ENCODE data around the gene DSE.

The DSE gene

DNA sequence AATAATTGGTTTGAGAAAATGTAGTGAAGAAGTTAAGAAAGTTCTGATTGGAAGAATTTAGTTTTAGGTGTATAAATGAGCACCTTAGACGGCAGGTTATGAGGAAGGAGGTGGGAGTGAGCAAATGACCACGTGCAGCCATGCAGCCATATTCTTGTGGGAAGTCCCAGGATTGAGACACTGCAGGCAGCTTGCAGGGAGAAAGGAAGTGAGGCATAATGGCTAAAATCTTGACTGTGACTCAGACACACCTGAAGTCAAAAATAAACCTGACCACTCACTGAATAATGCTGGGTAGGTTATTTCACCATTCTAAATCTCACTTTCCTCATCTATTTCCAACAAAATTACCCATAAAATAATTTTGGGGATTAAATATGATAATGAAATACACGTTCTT, 16.6 kb downstream of the DSE start:
- DNase-seq (ENCODE audit: low read depth in 2 of 2): no peak

DNA sequence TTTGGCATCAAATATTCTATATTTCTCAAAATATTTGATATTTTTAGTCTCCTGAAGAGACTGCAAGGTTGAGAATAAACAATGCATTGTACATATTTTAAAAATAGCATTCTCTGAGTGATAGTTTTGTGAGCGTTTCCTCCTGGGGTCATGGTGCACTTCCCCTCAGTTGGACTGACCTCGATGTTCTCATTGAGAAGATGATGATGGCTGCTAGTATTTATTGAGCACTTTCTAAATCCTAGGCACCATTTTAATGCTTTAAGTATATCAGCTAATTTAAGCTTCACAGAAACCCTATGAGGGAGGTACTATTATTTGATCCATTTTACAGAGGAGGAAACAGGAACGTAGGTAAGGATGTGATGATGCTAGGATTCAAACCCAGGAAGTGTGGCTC, 18.2 kb downstream of the DSE start:
- DNase-seq (ENCODE audit: low read depth in 2 of 2): no peak

DNA sequence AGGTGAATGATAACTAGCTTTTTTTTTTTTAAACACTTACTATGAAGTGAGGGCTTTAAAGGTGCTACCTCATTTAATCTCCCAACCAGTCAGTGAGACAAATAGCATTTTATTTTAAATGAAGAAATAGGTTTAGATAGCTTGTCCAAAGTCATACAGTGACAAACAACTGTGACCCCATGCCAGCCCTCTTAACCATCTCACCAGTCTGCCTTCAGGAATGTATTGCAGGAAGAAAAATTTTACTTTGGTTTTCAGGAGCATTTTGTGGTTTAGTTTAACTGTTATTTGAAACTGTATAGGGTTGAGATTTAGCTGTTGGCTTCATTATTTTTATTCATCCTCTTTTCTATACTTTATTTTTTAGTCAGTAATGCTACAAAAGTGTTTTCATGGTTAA, 18.6 kb downstream of the DSE start:
- DNase-seq (ENCODE audit: low read depth in 2 of 2): no peak

DNA sequence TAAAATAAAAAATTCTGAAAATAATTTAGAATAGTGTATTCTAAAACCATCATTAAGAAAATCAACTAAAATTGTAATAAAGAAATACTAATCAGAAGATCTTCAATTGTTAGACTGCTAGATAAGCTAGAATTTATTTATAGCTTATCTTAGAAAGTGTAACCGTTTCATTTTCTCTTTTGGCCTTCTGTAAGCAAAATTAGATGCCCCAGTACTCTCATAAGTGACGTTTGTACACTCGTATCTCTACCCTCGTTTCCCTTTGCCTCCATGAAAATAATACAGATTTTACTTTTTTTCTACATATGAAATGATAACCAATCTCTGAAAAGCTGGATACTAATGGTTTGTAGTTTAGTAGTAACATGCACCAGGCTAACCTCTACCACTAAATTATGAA, 19.8 kb downstream of the DSE start:
- DNase-seq (ENCODE audit: low read depth in 2 of 2): no peak

DNA sequence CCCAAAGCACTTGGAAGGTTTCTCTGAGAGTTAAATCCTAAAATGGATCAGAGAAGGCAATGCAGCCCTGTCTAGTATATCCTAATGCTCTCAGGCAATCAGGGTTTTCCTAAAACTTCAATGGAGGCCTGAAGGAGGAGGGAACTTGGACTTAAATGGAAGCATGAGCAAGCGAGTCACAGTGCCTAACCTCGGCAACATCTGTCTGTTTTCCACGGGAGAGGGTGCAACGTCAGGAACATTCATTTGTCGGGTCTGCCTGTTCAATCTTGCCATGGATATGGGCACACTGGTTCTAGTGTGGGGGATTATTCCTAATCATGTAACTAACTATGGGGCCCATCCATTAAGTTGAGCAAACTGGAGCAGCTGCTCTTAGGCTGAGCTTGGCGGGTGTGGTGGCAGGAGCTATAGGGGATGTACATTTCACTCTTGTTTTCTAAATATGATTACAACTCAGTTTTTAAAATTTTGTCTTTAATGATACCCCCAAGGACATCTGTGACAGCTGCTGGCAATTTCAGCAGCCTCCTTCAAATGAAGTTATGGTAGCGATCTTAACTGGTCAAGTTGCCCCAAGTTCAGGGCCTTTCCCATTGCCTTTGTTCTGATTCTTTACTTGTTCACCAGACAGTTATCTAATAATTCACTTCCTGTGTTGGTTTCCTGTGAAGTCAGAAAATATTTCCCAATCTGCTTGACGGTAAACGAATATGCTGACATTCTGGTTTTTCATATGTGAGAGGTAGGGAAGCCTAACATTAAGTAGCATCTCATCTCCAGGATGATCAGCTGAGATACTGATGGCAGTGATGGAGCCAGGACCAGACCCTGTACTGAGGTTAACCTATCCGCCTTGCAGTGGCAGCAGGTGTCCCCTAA, 21.6 kb downstream of the DSE start:
- no peak for DNase-seq (ENCODE audit: low read depth in 2 of 2)

DNA sequence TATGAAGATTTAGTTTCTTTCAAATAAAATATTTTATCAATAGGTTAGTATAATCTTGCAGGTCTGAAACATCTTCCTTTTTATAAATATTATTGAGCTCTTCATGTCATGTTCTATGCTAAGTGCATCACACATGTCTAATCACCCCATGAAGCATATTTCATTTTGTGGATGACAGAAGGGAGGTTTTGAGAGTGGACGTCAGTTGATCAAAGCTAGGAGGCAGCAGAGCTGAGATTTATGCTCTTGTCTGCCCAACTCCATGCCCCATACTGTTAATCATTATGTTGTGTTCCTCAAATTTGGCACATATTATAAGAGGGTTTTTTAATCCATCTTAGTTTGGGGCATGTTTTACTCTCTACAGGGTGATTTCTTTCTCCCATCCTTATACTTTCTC, 22.7 kb downstream of the DSE start:
- DNase-seq (ENCODE audit: low read depth in 2 of 2): no peak

DNA sequence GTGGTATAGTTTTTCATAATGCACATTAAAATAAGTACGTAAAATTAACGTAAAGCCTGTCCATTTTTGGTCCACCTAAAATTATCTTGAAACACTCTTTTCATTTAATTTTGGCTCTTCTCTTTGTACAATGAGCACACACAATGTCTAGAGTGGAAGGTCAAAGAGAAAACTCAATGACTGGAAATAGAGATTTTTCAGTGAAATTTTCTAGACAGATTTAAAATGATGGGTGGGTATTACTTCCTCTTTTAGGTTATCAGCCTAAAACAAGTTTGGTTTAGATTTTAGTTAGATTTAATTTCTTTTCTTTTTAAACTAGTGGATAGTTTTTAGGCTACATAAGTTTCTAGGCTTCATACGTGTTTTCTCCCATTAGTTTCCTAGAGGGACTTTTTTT, 24.9 kb downstream of the DSE start:
- DNase-seq (ENCODE audit: low read depth in 2 of 2): no peak

DNA sequence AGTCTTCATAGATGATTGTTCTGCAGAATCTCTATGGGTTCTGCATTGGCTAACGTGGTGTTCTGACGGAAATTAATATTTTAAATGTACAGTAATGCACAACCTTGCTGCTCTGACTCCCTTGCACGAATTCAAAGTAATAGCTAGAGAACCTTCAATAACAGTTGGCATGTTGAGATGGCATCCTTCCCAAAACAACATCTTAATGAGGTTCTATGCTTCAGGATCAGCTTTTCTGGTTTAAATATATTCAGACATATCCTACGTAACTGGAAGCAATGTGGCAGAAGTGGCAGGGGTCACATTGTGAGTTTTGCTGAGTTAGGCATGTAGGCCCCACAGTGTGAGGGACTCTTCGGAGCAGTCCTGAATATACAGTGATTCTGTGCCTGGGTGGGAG, 25.7 kb downstream of the DSE start:
- no peak for DNase-seq (ENCODE audit: low read depth in 2 of 2)

DNA sequence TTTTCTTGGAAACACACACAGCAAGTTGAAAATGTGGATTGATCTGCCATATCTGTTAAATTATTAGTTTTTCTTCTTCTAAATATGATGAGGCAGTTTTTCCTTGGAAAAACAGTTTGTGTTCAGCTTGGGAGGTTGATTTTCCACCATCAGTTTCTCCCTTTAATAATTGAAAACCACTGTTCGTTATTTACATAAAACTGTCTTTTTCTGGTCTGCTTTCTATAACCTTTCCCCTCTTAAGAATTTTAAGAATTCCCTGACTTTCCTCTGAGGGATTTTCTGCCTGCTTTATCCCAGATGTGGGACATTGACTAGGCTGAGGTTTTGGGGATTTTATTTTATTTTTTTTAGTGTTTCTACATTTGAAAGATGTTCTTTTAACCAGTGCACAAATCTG, 27.2 kb downstream of the DSE start:
- DNase-seq (ENCODE audit: low read depth in 2 of 2): no peak

DNA sequence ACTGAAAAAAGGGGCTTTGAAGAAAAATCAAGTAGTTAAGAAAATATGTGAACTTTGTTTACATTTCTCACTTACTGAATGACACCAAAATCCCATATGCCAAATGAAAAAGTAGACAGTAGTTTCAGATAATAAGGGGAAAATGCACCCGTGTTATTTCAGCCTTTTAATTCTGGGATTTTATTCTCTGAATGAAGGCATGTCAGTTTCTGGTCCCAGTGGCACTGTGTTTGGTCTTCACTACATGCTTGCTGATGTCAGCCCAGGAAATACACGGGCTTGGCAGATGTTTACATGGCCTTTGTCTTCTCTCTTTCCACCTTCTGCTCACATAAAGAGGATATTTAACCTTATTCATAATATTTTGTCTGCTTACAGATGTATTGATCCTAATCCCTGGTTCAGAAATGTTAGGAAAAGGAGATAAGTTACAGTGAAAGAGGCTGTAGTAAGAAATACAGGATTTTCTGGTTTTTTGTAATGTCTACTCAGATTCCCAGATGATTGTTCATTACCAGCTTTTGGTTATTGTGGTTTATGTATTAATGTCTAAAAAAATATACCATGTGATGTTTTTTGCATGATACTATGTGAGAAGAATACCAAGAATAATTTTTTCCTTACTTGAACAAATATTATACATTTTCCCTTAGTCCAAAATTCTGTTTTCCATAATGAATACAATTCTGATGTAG, 27.7 kb downstream of the DSE start:
- DNase-seq (ENCODE audit: low read depth in 2 of 2): no peak

DNA sequence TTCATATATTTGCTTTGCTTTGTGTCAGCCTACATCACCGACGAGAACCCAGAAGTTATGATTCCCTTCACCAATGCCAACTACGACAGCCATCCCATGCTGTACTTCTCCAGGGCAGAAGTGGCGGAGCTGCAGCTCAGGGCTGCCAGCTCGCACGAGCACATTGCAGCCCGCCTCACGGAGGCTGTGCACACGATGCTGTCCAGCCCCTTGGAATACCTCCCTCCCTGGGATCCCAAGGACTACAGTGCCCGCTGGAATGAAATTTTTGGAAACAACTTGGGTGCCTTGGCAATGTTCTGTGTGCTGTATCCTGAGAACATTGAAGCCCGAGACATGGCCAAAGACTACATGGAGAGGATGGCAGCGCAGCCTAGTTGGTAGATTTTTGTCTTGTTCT, 28.5 kb downstream of the DSE start:
- DNase-seq (ENCODE audit: low read depth in 2 of 2): no peak

DNA sequence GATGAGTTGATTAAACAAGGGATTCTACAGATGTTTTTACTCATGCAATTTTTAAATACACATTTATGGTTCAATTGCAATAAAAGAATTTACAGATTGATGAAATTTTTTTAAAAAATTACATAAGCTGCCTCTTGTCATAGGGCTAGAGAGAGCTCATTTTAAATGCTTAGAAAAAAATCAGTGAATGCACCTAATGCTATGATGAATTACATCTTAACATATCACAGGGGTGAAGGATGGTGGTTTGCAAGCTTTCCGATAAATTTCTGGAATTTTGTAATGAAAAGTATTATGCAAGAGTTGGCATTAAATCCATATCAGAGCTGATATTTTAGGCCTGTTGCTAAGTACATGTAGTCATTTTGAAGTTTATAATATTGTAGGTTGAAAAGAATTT, 29.6 kb downstream of the DSE start:
- no peak for DNase-seq (ENCODE audit: low read depth in 2 of 2)

DNA sequence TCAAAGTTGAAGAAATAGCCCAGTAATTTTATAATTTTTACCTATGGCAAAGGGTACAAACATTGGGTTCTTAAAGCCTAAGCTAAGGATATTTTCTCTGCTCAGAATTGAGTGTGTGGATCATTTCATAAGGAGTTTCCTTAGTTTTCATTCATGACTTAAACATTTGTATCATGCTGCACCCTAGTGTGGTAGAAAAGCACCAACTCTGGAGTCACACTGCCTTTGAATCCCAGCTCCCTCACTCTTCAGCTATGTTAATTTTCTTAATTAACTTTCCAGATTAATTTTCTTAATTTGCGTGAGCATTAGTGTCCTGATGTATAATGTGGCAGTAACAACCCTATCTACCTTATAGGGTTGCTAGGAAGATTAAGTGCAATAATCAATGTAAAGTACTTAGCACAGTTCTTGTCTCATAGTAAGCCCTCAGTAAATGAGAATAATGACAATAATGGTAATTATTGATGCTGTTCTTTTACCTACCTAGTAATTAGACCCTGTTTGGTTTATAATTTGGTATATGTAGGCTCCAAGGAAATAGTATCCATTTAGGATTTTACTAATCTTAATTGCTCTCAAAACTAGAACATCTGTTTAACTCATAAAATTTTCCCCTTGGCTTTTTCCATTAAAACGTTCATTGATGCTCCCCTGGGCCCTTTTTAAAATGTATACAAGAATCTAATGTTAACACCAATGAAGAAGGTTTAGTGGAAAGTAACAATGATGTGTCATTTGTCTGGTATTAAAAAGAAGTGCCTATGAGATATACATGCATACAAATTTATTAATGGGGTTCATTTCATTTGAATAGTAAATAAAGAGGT, 31.6 kb downstream of the DSE start:
- no peak for DNase-seq (ENCODE audit: low read depth in 2 of 2)

DNA sequence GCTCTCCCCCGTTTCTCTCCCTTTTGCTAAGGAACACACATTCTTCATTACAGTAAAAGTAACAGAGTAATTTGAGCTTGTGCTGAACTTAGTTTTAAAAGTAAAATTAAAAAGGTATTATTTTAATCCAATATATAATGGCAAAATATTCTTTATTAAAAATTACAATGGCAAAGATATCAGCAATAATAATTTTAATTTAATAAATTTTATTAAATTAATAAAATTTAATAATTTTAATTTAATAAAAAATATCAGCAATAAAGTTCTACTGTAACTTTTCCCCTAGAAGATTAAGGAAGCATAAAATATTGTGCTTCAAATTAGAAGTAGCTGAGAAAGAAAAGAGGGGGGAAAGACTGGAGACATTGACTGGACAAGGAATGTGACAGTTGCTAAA, 32.5 kb downstream of the DSE start:
- no peak for DNase-seq (ENCODE audit: low read depth in 2 of 2)

DNA sequence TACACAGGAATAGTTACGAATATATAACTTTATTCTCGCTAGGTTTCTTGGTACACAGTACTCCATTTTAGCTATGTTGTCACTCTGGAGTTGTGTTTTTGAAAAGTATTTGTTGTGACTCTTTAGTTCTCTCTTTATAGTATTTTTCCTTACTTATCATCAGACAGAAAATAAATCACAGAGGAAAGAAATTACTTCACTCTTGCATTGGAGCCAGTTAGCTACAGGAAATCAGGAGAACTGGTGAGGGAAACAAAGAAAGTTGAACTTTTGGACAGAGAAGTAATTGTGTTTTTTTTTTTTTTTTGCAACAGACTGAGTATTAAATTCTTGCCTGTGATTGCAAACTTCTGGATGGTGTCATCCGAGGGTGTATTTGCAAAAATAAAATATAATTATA, 33.9 kb downstream of the DSE start:
- DNase-seq (ENCODE audit: low read depth in 2 of 2): no peak

DNA sequence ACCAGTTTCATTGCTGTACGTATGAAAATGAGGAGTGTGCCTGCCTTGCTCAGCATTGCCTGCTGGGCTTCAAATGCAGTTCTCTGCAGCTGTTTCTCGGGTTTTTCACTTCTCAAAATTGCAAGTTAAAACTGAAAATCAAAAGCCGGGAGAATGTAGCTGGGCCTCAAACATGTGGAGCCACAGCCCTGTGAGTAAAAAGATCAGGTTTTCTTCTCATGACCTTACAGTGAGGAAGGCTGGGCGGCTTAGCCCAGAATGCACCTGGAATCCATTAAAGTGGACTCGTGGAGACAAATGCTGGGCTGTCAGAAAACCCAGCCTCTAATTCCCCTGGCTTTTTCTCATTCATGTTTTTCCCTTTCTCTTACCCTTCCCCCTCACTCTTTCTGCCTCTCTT, 34.4 kb downstream of the DSE start:
- no peak for DNase-seq (ENCODE audit: low read depth in 2 of 2)

DNA sequence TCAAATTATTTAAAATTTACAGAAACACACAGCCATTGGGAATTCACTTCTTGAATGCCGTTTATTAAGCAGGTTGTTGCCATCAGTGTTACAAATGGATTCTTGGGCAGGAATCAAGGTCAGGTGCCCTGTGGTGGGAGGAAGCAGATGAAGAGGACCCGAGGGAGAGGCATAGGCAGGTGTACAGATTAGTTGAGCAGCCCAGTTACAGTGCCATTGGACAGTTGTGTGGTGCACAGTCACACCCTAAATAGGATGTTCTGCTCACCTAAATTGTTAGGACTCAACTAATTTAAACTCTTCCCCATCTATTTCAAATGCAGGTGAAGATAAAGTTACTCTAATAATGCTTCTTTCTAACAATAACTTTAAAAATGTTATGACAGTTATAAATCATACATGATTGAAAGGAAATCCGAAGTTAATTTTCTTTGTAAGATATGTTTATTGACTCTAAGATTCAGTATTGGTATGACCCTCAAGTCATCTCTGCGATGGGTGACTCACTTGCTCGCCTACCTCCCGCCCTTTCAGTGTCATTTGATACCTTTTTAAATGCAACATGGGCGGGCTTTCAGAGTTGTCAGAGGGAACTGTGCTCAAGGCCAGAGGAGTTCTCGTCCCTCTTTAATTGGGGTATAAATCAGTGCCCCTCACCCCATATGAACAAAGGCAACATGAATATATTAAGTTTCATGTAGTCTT, 35.1 kb downstream of the DSE start:
- no peak for DNase-seq (ENCODE audit: low read depth in 2 of 2)

DNA sequence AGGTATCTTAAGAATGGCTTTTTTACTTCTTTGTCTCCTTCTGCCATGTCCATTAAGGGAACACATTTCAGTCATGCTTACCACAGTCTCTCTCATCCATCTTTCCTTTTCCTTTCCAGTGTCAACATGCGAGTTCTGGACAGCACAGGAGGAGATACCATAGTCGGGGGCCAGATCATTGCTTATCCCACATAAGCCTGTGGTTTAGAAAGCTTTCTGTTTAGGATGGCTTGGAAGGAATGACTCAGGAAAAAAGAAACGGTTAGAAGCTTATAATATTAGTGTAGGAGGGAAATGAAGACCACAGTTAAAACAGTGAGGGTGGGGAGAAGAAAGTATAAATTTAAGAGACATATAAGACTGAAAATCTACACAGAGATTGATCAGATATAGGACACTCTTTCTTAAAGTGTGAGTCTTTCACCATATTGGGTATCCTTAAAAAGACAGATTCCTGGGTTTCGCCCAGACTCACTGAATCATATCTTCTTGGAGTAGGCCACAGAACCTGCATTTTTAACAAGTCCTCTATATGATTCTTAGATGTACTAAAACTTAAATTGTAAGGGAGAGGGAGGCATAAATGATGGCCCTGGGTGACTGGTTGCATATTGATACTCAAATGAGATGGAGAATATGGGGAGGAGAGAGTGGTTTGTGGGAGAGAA, 36.1 kb downstream of the DSE start:
- no peak for DNase-seq (ENCODE audit: low read depth in 2 of 2)

DNA sequence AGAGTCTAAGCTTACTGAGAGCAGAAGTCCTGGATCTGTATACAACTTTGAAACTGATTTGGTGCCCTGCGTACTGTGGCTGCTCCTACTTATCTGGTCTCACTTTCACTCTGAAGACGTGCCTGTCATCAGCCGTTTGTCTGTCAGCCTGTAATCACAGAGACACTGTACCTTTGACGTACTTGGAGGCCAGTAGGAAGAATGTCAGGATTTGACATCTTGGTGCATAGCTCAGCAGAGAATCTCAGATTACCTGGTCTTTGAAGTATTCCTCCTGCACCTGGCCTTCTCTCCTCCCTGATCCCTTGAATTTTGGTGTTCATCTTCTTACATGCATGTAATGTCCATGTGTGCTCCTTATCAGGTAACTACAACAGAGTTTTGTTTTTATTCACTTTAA, 37.7 kb downstream of the DSE start:
- DNase-seq (ENCODE audit: low read depth in 2 of 2): no peak

DNA sequence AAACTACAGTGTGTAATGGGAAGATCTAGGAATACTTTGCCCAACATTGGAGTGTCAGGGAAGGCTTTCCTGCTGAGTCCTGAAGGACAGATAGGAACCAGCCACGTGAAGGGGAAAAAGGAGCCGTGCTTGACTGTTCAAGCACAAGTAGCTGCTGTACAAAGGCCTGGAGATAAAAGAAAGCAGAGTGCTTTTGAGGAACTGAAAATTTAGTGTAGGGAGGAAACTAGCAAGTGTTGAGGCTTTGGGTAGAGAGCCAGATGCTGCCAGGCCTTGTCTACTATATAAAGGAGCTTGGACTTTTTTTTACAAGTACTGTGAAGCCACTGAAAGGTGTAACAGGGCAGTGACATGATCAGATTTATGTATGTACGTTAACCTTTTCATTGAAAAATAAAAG, 39.0 kb downstream of the DSE start:
- no peak for DNase-seq (ENCODE audit: low read depth in 2 of 2)

DNA sequence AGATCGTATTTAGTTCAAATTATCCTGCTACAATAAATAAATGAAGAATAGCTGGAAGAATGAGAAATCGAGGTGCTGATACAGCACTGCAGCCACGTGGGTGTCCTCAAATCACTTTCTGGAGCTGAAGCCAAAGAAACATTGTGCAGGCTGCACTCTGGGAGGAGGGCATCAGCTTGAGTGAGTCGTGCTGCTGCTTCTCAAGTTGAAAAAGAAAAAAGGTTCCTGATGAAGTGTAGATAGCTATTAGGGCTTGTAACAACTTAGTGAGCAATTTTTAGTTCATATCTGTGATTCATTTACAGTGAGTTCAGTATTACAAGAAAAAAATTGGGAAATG, 40.5 kb downstream of the DSE start:
- DNase-seq (ENCODE audit: low read depth in 2 of 2): no peak

DNA sequence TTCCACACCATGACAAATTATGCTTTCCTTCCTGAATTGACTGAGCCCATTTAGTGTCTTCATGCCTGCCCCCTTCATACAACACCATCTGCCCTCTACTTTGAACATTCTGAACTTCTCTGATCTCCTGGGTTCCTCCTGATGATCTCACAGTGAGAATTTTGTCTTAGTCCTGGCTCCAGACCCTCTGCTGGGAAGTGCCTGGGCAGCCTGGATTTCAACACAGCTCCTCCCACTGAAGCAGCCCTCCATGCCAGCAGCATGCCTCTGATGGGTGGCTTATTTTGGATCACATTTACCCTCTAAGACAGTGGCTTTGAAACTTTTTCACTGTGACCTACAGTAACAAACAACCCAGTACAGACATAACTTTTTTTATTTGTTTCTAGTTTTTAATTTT, 41.5 kb downstream of the DSE start:
- no peak for DNase-seq (ENCODE audit: low read depth in 2 of 2)

All from stimulated activated CD4-positive, alpha-beta T cell treated with anti-CD3 and anti-CD28 coated beads, Interleukin-12 subunit alpha, Interleukin-12 subunit beta, amount 100 ng/mL, for 24 hours (primary cell).